GM19351 (cell line): ENCODE measurements around the gene ERG28.

Experiments
- ATAC-seq: cut with Tn5 transposase; IDR thresholded peaks from one replicate; pipeline ENCODE4 v1.9.1; 2021; ENCODE audit warnings: mild to moderate bottlenecking, moderate library complexity; ENCODE audit not compliant: unreplicated experiment

The ERG28 gene

DNA sequence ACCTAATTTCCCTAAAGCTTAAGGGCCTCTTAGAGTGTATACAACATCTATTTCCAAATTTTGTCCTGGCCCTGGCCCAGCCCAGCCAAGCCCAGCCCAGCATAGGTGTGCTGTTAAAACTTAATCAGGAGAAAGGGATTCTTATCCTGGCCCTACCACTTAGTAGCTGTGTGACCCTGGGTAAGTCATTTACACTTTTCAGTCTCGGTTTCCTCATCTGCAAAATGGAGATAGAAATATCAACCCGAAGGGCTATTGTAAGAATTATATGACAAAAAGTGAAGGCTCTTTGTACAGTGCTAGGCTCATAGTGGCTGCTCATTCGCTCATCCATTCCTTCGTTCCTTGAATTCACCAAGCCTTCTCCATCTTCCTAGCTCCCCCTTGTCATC is 442 bp downstream of the ERG28 start:
- no peak for ATAC-seq

DNA sequence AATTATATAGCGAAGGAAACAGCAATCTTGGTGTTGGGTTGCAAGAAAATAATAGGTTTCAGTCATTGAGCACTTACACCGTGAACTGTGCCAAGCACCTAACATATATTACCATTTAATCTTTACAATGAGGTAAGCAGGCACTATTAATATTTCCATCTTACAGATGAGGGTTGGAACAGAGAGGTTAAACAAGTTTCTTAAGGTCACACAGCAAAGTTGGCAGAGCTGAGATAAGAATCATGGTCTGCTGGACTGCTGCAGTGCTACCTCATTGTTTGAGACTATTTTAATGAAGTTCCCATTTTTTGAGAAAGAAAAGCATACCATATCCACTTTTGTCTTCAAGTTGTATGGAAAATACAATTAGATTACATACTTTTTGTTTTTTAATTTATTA is 1.7 kb downstream of the ERG28 start:
- ATAC-seq: no peak

DNA sequence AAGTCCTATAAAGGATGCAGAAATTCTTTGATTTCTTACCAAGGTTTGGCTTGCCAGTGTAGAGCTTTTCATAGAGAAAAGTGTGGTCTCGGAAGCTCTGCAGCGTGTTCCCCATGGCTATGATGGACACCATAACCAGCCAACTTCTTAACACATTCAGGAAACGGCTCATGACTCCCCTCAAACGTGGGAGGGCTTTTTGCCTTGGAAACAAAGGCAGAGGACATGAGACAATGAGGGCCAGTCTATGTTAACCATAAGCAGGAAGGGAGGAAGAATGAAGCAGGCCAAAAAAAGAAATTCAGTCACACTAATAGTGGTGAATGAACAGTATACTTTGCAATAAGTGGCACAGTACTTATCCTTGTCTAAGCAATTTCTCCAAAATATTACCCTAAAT is 3.3 kb downstream of the ERG28 start:
- ATAC-seq: no peak

DNA sequence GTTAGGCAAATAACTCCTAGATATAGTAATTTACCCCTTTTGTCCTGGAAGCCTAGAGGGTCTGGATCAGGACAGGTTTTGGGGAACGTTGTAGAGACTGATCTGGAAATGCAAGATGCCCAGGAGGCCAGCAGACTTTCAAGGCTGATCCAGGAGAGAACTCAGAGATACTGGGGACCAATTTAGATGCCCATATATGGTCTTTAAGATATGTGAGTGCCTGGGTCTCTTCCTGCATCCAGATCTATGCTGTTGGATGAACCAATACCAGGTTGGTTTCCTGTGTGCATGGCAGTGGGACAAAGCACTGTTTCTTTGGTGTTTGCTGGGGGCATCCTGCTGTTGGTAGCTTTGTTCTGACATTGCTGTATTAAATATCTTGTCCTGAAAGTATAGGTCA is 5.4 kb downstream of the ERG28 start:
- no peak for ATAC-seq

DNA sequence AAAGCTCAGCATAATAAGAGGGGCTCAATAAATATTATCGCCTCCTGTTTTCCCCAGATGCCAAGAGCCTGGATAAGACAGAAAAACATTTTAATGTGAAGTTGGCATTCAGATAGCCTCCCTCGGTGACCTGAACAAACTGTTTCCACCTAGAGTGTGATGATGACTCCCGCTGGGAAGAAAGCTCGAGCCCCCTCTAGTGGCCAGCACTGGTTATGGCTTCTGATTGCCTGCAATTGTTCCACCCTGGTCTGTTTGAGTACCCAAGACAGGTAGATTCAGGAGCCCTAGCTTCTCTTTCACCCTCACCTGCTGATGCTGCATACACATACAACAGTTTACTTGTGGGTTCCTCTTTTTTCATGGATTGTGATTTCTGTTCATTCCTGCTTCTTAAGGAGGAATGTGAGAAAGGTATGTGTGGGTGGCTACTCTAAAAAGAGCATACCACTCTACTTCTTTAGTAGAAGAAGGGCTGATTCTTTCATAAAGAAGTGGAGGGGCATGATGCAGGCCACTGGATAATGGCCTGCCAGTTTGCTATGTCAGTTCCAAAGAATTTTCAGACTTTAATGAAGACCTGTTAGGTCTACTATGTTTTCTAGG is 6.4 kb downstream of the ERG28 start:
- ATAC-seq: peak; percentile 70

DNA sequence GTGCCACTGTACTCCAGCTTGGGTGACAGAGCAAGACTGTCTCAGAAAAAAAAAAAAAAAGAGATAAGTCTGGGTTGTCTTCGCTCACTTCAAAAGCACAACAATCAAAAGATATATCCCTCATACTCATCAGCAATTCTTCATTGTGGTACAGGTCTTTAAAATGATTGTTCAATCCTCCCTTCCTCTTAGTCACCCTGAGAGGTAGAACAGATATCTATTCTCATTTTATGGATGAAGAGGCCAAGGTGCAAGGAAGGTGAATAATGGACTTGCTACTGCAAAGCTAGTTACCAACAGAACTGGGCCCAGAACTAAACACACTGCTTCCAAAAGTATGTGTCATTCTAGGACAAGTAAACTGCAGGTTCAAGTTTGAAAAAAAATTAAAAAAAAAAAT is 7.1 kb downstream of the ERG28 start:
- no peak for ATAC-seq

DNA sequence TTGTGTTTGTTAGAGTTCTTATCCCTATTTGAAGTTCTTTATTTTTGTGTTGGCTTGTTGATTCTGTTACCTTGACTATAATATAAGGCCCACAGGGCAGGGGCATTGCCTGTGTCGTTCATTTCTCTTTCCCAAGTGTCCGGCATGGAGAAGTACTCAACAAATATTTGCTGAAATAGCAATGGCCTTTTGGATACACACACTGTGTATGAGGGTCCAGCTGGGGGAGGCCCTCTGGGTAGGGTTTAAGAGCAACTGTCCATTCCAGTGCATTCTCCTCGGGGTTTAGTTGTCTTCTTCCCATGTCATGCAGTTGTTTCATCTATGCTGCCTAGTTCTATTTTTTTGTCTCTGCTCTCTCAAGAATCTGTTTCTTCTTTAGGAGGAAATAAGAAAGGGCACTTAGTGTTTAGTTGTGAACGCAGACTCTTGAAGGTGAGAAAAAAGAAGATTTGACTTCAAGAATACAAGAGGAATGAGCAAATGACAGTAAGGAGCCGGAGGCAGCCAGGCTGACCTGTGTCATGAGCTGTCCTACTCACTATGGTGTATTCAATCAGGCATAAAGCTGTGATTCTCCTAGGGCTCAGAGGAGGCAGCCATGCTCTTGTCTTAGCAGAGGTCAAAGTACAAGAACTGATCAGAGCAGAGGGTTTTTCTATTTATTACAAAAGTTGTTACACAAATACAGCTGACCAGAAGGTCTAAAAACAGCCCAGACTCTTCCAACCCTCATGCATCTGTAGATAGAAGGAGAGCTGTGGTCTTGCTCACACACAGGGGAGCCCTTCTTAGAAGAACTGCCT is 10.2 kb downstream of the ERG28 start:
- ATAC-seq: no peak

DNA sequence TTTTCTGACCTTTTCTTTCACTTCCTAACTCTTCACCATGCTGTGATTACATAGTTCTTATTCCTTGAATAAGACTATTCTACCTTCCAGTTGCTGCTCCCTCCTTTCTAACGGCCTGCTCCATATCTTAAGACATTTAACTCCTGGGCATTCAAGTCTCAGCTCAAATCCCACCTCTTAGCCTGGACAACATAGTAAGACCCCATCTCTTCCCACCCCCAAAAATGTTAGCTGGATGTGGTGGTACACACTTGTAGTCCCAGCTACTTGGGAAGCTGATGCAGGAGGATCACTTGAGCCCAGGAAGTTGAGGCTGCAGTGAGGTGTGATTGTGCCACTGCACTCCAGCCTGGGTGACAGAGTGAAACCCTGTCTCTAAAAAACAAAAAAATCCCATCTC is 10.9 kb downstream of the ERG28 start:
- no peak for ATAC-seq

DNA sequence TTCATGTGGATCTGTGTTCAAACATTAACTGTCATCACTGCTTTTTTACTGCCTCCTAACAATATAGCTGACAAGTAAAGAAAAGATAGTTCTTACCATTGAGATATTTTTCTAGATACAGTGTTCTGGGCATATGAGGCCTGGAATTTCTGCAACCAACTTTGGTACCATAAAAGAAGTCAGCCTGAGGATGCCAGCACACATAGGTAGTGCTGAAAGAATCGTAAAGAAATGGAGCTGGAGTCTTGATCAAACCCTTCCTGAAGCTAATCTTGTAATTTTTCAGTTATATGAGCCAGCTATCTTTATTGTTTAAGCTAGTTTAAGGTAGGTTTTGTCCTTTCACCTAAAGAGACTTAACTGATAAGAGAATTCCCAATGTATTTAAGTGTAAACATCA is 11.3 kb downstream of the ERG28 start:
- no peak for ATAC-seq

DNA sequence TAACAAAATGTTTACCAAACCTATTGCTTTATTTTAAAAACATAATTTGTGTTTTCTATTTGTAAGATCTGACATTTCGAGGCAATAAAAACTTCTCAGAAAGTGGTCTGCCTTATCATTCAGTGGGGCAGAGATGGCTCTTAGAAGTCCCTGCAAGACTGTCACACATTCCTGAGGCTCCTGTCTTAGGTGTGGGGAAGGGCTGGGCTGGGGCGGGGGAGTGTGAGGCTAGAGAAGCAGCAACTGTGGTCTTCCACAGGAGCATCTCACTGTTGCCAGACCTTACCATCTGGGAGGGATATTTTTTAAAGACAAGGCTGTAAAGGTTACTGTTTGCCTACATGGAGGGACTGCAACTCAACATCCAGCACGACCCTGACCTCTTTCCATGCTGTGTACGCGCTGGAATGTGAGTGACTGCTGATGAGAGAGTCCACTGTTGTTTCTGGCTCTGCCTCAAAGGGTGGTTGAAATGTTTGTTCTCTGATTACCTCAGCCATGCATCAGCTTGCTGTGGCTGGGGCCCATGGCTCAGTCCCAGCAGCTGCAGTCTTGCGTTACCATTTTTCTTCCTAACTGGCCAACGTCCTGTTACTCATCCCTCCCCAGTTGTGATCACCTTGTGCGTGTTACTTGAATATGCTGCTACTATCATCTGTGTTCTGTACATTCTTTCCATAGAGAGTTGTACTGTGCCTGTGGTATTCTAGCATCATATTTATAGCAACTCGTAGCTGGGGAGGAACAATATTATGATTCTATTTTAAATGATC is 12.4 kb downstream of the ERG28 start:
- ATAC-seq: no peak

DNA sequence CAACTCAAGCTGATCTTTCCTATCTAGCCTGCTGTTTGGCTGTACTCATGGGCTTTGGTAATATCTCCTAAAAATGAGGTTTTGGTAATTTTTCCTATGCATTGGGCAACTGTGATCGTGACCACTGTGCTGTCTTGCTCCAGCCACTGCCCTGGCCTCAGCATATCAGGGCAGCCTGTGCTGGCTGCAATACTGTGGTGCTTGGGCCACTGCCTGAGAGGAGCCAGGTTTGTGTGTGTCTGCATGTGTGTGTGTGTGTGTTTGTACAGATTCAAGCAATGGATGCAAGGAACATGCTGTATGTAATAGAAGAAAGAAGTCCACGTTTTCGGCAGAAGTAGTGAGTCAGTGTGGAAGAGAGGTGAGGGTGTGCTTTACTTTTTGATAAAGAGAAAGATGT is 13.0 kb downstream of the ERG28 start:
- no peak for ATAC-seq

DNA sequence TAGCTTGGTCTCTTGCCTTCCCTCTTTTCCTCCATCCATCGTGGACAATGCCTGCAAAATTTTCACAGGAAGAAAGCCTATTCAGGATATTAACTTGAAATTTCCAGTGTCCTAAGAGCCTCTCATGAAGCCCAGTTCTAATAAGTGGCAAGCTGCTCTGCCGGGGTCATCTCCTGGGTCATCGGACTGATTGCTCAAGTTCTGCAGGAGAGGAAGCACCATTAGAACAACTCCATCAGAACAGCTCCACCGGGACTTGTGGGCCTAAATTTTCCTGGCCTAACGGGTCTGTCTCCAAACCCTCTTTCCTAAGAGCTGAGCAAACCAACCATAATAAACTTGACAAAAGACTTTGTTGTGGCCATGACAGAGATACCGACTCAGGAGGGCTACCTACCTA is 13.9 kb downstream of the ERG28 start:
- ATAC-seq: no peak

DNA sequence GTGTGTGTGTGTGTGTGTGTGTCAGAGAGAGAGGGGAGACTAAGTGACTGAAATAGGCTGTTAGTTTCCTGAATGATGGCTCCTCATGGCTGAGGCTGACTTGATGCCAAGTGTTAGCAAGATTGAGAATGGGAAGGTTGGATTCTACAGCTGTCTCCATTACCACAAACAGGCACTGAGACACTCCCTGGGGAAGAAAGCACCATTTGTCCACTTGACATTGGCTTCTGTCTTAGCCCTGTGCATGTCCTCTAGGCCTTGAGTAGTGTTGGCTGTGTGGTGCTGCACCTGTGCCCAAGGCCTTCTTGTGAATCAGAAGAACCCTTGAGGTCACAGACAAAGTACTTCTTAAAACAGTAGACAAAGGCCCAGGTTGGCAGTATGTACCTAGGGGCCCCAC is 15.6 kb downstream of the ERG28 start:
- no peak for ATAC-seq

DNA sequence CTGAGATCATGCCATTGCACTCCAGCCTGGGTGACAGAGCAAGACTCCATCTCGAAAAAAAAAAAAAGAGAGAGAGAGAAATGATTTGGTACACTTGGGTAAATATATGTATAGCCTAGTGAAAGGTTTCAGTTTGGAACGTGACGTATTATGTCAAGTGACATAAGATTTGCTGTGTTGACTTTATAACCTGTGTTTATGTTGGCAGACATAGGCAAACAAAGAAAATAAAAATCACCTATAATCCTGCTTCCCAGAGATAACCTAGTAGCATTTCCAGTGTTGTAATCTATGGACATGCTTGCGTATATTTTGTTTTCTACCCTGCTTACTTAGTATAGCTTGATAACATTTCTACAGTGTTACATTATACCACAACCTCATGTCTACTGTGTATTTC is 16.7 kb downstream of the ERG28 start:
- ATAC-seq: no peak

DNA sequence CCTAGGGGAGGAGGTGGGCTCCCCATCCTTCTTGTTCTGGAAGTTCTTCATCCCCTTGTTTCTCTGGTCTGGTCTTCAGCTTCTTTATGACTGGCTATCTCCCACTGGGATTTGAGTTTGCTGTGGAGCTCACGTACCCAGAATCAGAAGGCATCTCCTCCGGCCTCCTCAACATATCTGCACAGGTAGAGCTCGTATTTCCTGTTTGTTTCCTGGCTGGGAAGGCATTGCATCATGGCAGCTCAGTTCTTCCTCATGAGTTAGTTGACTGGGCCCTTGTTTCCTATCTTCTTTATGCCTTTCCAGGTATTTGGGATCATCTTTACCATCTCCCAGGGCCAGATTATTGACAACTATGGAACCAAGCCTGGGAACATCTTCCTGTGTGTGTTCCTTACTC is 19.8 kb downstream of the ERG28 start:
- ATAC-seq: no peak

DNA sequence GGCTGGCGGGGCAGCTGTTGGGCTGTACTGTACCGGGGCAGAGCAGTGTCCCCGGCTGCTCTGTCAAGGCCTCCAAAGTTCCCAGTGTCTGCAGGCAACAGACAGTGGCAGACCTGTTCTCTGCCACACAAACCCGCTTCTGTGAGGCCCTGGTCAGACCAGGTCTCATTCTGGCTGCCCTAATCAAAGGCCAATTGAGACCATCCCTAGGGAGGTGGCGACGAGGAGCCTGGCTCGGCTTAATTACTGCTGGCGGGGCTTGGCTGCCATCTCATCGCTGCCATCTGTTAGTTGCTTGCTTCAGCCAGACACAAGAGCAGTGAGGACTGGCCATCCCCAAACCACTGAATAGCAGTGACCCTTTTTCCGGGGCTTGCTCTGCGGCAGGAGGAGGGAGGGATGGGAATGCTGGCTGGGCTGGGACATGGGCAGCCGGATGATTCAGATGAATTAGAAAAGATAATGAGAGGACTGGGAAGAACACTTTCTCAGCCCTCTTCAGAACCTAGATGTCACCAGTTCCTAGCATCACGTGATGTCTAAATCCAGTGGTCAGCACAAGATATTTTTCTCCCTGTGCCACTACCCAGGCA is 24.5 kb downstream of the ERG28 start:
- ATAC-seq: no peak

DNA sequence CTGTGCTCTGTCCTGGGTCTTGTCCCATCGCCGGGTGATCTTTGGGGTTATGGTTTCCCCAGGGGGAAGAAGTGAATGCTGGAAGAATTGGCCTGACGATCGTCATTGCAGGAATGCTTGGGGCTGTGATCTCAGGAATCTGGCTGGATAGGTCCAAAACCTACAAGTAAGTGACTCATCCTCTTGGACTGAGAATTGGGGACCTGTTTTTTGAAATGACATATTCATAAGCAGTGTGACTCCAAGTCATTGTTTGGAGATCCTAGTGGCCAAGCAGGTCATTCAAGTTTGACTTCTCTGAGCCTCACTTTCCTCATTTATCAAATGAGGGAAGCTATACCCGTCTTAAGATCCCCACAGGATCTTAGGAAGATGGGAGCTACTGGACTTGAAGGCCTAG is 25.8 kb downstream of the ERG28 start:
- ATAC-seq: no peak

DNA sequence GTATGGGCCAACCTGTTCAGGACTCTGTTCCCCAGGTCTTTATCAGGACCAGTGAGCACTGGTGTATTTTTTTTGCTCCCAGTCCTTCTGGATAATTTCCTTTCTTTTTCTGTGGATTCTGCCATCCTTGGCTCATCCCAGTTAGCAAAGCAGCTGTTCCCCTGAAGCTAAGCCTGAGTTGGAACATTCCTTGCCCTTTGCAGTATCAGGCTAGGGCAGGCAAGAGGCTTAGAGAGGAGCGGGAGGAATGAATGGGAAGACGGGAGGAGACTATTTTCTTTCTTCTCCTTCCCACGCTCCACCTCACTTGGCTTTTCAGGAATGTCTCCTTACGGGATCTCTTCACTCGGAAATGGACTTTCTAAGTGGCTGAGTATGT is 29.2 kb downstream of the ERG28 start:
- no peak for ATAC-seq

DNA sequence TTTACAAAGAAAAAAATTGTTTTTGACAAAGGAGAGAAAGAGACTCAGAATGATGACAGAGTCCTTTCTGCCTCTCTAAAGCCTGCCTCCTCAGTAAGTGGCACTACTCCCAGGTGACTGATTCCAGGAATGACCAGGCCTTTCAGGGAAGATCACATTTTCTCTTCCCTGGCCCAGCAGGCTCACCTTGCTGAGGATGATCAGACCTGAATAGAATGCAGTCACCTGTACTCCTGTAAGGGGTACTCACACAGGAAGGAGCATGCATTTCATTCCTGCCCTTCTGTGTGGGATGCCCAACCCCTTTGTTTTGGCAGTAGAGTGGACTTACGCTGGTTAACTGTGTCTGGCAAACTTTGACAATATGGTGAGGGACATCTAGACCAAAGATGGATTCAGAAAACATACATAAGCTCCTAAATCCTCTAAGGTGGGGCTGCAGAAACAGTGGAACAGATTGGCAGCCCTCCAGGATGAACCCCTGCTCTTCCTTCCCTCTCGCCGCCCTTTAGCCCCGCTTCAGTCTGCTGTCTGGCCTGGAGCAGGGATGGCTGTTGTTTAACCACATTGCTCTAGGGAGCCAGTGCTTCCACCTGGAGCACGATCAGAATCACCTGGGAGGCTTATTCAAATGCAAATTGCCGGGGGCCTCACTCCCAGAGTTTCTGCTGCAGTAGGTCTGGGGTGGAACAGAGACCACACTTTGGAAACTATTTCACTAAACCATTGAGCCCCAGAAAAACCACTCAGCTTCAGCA is 29.8 kb downstream of the ERG28 start:
- no peak for ATAC-seq

DNA sequence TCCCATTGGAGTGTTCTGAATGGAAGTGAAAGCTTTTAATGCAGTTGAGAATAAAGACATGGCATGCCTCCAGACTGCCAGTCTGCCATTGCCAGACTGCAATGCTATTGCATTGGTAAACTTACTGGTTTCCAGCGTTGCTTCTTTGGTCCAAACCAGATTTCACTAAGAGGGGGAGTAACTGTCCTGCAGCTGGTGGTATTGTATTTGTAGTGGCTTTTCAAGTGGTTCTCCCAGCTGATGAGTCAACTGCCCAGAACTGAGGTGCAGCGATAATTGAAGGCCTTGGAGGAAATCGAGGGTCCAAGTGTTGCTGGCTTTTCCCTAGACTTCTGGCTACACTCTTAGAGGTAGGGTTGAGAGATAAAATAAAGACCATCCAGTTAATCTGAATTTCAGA is 31.9 kb downstream of the ERG28 start:
- ATAC-seq: no peak

DNA sequence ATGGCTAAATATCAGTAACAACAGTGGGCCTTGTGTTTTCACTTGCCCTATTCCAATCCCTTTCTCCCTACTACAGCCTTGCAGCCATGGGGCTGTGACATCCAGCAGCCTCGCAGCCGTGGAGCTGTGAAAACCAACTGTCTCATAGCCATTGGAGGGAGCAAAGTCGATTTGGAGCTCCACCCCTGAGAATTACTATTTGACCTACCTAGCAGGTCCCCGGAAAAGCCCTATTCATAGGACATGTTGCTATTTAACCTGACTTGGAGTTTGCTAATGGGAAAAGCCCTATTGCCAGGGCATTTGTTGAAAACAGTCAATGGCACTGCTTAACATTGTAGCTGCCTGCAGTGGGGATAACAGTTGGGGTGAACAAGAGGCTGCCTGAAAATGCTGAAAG is 33.3 kb downstream of the ERG28 start:
- no peak for ATAC-seq
